ENCODE measurements around the gene SLC2A1. TPM values are rescaled to one million over a fixed set of nuclear protein-coding genes. Genes with fewer than 3 reads are reported as not detected.

SLC2A1 gene
- total RNA-seq, 1 experiment from 2014 or later = 422 TPM

GRCh38 chr1:42930178-42931107, 28.2 kb downstream of the SLC2A1 start:
- H3K4me1 ChIP-seq = peaks cover 41% of the 10 kb centered on the region

DNA sequence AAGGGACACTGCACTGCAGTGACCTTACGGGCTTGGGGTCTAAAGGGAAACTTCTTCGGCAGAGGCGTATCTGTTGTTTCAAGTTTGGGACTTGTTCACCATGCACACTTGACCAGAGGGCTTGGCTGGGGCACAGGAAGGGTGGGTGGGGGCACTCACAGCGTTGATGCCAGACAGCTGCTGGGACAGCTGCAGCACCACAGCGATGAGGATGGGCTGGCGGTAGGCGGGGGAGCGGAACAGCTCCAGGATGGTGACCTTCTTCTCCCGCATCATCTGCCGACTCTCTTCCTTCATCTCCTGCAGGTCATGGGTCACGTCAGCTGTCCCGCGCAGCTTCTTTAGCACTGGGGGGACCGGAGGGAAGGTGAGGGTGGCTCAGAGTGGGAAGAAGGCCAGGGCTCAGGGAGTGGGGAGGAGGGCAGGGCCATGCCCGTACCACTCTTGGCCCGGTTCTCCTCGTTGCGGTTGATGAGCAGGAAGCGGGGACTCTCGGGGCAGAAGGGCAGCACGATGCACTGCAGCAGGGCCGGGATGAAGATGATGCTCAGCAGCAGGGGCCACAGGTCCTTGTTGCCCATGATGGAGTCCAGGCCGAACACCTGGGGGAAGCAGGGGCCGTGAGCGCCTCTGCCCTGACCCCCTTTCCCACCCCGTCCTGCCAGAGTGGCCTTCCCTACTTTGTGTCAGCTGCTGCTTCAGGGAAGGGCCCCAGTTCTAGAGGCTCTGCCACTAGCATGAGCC, 29.1 kb downstream of the SLC2A1 start:
- intact Hi-C loops (cut with micrococcal nuclease; ENCODE audit: unreplicated experiment) = no loop called here
- peaks cover 36% of the 10 kb centered on the region for H3K4me1 ChIP-seq
- H3K27me3 ChIP-seq (replicated peaks; ENCODE audit: control insufficient read depth, insufficient read depth, low read length) = no peaks in the 10 kb centered on the region
- BruUV-seq (replicated peaks) = no TSS peak
- peak in 1 of 2 experiments; percentile 13 for DNase-seq
- peaks cover 13% of the 10 kb centered on the region for H3K36me3 ChIP-seq (ENCODE audit: control insufficient read depth, insufficient read depth, low read length)
- POLR2A ChIA-PET = no interaction called here
- Mint-ChIP-seq H3K27me3 (ENCODE audit: insufficient read depth, unreplicated experiment) (no peaks in the 10 kb centered on the region), H3K4me3 (ENCODE audit: unreplicated experiment) (peak overlapping the region; percentile 11), H3K36me3 (ENCODE audit: insufficient read depth, unreplicated experiment) (peaks cover 100% of the 10 kb centered on the region), H3K4me1 (ENCODE audit: low read depth, unreplicated experiment) (peaks cover 47% of the 10 kb centered on the region), H3K9me3 (ENCODE audit: unreplicated experiment) (no peaks in the 10 kb centered on the region), H3K27ac (ENCODE audit: unreplicated experiment) (peak overlapping the region; percentile 13)
- H3K9me3 ChIP-seq = no peaks in the 10 kb centered on the region
- no peak overlapping the region for H3K4me3 ChIP-seq (ENCODE audit: low read depth, low read length)
- TF ChIP-seq, protein P1, sequence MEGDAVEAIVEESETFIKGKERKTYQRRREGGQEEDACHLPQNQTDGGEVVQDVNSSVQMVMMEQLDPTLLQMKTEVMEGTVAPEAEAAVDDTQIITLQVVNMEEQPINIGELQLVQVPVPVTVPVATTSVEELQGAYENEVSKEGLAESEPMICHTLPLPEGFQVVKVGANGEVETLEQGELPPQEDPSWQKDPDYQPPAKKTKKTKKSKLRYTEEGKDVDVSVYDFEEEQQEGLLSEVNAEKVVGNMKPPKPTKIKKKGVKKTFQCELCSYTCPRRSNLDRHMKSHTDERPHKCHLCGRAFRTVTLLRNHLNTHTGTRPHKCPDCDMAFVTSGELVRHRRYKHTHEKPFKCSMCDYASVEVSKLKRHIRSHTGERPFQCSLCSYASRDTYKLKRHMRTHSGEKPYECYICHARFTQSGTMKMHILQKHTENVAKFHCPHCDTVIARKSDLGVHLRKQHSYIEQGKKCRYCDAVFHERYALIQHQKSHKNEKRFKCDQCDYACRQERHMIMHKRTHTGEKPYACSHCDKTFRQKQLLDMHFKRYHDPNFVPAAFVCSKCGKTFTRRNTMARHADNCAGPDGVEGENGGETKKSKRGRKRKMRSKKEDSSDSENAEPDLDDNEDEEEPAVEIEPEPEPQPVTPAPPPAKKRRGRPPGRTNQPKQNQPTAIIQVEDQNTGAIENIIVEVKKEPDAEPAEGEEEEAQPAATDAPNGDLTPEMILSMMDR (IDR thresholded peaks at IDR 0.05; ENCODE audit: insufficient read depth in 1 of 2, low read depth in 1 of 2, low read length in 1 of 2, severe bottlenecking in 1 of 2, unreplicated experiment in 1 of 2) = no peak
- CTCF ChIA-PET = no interaction called here

More at GRCh38 chr1:42930178-42931107, 28.2 kb downstream of the SLC2A1 start:
- Mint-ChIP-seq H3K27me3 (ENCODE audit: insufficient read depth, unreplicated experiment) (no peaks in the 10 kb centered on the region), H3K4me3 (ENCODE audit: unreplicated experiment) (no peak overlapping the region), H3K4me1 (ENCODE audit: low read depth, unreplicated experiment) (peaks cover 51% of the 10 kb centered on the region), H3K36me3 (ENCODE audit: insufficient read depth, unreplicated experiment) (peaks cover 100% of the 10 kb centered on the region), H3K9me3 (ENCODE audit: unreplicated experiment) (no peaks in the 10 kb centered on the region), H3K27ac (ENCODE audit: unreplicated experiment) (no peak overlapping the region)
- H3K9me3 ChIP-seq = no peaks in the 10 kb centered on the region
- POLR2A ChIA-PET = no interaction called here
- no peak overlapping the region for H3K4me3 ChIP-seq (ENCODE audit: low read depth, low read length)
- DNase-seq = no peak
- intact Hi-C loops (cut with micrococcal nuclease; ENCODE audit: unreplicated experiment) = no loop called here
- no TSS peak for BruUV-seq (replicated peaks)
- CTCF ChIA-PET = no interaction called here
- H3K36me3 ChIP-seq (ENCODE audit: control insufficient read depth, insufficient read depth, low read length) = peaks cover 15% of the 10 kb centered on the region
- TF ChIP-seq, protein P1 (IDR thresholded peaks at IDR 0.05; ENCODE audit: insufficient read depth in 1 of 2, low read depth in 1 of 2, low read length in 1 of 2, severe bottlenecking in 1 of 2, unreplicated experiment in 1 of 2) = no peak
- H3K27me3 ChIP-seq (replicated peaks; ENCODE audit: control insufficient read depth, insufficient read depth, low read length) = no peaks in the 10 kb centered on the region

DNA sequence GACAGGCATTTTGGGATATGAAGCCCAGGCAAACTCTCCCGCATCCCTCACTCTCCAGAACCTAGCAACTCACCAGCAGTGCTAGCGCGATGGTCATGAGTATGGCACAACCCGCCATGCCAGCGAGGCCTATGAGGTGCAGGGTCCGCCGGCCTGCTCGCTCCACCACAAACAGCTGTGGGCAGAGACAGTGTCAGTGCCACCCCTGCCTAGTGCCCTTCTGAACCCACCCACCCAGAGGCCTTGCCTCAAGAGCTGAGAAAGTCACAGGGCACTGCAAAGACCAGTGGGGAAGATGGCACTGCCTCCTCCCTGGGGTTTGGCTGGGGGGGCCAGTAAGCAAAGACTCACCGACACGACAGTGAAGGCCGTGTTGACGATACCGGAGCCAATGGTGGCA, 29.8 kb downstream of the SLC2A1 start:
- Mint-ChIP-seq H3K9me3 (ENCODE audit: unreplicated experiment) (no peaks in the 10 kb centered on the region), H3K4me3 (ENCODE audit: unreplicated experiment) (no peak overlapping the region), H3K4me1 (ENCODE audit: low read depth, unreplicated experiment) (peaks cover 43% of the 10 kb centered on the region), H3K27me3 (ENCODE audit: insufficient read depth, unreplicated experiment) (no peaks in the 10 kb centered on the region), H3K27ac (ENCODE audit: unreplicated experiment) (peak overlapping the region; percentile 13), H3K36me3 (ENCODE audit: insufficient read depth, unreplicated experiment) (peaks cover 100% of the 10 kb centered on the region)
- Histone ChIP-seq H3K4me3 (ENCODE audit: low read depth, low read length) (no peak overlapping the region), H3K4me1 (peaks cover 28% of the 10 kb centered on the region), H3K27me3 (replicated peaks; ENCODE audit: control insufficient read depth, insufficient read depth, low read length) (no peaks in the 10 kb centered on the region), H3K9me3 (no peaks in the 10 kb centered on the region), H3K36me3 (ENCODE audit: control insufficient read depth, insufficient read depth, low read length) (peaks cover 11% of the 10 kb centered on the region)
- ChIA-PET CTCF (no interaction called here), POLR2A (no interaction called here)
- TF ChIP-seq, protein P1 (IDR thresholded peaks at IDR 0.05; ENCODE audit: insufficient read depth in 1 of 2, low read depth in 1 of 2, low read length in 1 of 2, severe bottlenecking in 1 of 2, unreplicated experiment in 1 of 2) = no peak
- BruUV-seq (replicated peaks) = no TSS peak
- no peak for DNase-seq
- intact Hi-C loops (cut with micrococcal nuclease; ENCODE audit: unreplicated experiment) = no loop called here

Data from Caco-2 (cell line).